Measurements from ENCODE around the gene RMND1.

DNA sequence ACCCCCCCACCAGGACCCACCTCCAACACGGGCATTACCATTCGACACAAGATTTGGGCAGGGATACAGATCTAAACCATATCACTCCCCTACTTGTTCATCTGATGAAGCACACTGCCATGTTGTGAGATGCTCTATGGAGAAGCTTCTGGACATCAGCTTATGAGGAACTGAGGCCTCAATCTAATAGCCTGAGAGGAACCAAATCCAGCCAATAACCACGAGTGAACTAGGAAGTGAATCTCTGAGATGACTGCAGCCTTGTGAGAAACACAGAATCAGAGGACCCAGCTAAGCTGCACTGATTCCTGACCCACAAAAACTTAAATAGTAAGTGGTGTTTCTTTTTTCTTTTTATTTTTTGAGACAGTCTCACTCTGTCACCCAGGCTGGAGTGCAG, 39.0 kb downstream of the RMND1 start:
- TF ChIP-seq, protein P1, sequence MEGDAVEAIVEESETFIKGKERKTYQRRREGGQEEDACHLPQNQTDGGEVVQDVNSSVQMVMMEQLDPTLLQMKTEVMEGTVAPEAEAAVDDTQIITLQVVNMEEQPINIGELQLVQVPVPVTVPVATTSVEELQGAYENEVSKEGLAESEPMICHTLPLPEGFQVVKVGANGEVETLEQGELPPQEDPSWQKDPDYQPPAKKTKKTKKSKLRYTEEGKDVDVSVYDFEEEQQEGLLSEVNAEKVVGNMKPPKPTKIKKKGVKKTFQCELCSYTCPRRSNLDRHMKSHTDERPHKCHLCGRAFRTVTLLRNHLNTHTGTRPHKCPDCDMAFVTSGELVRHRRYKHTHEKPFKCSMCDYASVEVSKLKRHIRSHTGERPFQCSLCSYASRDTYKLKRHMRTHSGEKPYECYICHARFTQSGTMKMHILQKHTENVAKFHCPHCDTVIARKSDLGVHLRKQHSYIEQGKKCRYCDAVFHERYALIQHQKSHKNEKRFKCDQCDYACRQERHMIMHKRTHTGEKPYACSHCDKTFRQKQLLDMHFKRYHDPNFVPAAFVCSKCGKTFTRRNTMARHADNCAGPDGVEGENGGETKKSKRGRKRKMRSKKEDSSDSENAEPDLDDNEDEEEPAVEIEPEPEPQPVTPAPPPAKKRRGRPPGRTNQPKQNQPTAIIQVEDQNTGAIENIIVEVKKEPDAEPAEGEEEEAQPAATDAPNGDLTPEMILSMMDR (conservative IDR thresholded peaks at IDR 0.05), result no peak
- no peak for TF ChIP-seq EZH2 (IDR thresholded peaks at IDR 0.05; ENCODE audit: low read depth)

Data from PC-9 (cell line).